ENCODE measurements around the gene FCAMR. TPM values are rescaled to one million over a fixed set of nuclear protein-coding genes. Genes with fewer than 3 reads are reported as not detected.

Gene FCAMR
- total RNA-seq, 2 experiments from 2014 or later, result not detected

DNA sequence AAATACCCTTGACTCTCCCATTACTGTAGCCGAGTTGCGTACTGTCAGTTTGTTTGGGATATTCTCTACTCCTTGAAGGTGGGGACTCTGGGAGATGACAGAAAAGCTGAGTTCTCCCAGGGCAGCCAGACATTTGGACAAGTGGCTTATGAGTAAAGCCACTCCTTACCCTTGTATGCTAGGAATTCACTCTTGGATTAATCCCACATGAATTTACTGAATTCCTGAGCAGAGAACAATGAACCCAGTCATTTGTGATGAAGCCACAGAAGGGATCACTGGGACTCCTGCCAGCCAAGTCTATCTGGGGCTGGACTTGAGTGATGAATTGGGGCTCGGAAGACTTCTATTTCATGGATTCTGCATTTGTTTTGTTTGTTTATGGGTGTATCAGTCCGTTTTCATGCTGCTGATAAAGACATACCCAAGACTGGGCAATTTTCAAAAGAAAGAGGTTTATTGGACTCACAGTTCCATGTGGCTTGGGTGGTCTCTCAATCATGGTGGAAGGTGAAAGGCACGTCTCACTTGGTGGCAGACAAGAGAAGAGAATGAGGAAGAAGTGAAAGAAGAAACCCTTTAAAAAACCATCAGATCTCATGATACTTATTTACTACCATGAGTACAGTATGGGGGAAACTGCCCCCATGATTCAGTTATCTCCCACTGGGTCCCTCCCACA lies 37.2 kb upstream of the FCAMR start:
- ChIA-PET POLR2A (no interaction called here), CTCF (no interaction called here)
- no peak for DNase-seq
- no peaks in the 10 kb centered on the region for H3K9me3 Mint-ChIP-seq
- H3K4me1 Mint-ChIP-seq, result no peaks in the 10 kb centered on the region
- no peak overlapping the region for H3K4me3 Mint-ChIP-seq
- peaks cover 29% of the 10 kb centered on the region for H3K27me3 Mint-ChIP-seq
- no peaks in the 10 kb centered on the region for H3K36me3 Mint-ChIP-seq (ENCODE audit: low read depth)
- no peak overlapping the region for H3K27ac Mint-ChIP-seq

DNA sequence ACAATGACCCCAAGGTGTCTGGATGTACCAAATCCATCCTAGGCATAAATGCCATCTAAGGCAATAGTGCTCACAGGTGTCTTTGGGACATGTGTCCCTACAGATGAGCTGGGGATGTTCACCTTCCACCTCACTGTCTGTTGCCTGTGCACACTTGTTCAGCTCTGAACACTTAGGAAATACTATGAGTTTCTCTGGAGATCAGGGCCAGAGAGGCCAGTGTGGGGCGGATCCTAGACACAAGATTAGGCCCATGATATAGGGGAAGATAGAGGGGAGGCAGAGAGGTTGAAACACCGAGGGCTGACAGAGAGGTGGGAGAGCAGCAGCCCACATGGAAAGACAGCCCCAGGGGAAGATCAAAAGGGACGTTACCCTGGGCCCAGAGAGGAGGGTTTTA lies 36.7 kb upstream of the FCAMR start:
- no peak for DNase-seq
- Mint-ChIP-seq H3K36me3 (ENCODE audit: low read depth) (no peaks in the 10 kb centered on the region), H3K9me3 (no peaks in the 10 kb centered on the region), H3K4me1 (no peaks in the 10 kb centered on the region), H3K27ac (no peak overlapping the region), H3K4me3 (no peak overlapping the region), H3K27me3 (peaks cover 23% of the 10 kb centered on the region)
- POLR2A ChIA-PET, result no interaction called here
- CTCF ChIA-PET, result no interaction called here

DNA sequence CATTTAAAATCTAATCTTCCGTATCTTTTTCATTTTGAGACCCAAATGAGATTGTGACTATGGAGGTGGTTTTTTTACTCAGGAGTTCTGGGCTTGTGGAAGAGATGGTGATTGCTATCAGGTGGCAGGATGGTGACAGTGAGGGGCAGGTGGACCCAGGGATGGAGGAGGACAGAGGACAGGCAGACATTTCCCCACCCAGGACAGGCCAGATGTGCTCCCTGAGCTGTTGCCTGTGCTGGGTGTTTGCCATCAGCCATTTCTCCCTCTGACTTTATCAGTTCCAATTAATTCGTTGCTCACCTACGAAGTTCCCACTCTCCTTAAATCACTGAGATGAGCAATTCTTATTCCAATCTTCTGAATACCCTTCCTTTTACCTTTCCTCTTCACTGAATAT lies 35.8 kb upstream of the FCAMR start:
- Mint-ChIP-seq H3K27me3 (peaks cover 19% of the 10 kb centered on the region), H3K27ac (no peak overlapping the region), H3K36me3 (ENCODE audit: low read depth) (no peaks in the 10 kb centered on the region), H3K4me1 (no peaks in the 10 kb centered on the region), H3K9me3 (no peaks in the 10 kb centered on the region), H3K4me3 (no peak overlapping the region)
- CTCF ChIA-PET, result interaction anchor here (1.0 kb wide), 2 partner anchors 20 to 60 kb away, joined by 3 read pairs; partner anchors contain the start of gene PIGR
- POLR2A ChIA-PET, result no interaction called here
- DNase-seq, result no peak

DNA sequence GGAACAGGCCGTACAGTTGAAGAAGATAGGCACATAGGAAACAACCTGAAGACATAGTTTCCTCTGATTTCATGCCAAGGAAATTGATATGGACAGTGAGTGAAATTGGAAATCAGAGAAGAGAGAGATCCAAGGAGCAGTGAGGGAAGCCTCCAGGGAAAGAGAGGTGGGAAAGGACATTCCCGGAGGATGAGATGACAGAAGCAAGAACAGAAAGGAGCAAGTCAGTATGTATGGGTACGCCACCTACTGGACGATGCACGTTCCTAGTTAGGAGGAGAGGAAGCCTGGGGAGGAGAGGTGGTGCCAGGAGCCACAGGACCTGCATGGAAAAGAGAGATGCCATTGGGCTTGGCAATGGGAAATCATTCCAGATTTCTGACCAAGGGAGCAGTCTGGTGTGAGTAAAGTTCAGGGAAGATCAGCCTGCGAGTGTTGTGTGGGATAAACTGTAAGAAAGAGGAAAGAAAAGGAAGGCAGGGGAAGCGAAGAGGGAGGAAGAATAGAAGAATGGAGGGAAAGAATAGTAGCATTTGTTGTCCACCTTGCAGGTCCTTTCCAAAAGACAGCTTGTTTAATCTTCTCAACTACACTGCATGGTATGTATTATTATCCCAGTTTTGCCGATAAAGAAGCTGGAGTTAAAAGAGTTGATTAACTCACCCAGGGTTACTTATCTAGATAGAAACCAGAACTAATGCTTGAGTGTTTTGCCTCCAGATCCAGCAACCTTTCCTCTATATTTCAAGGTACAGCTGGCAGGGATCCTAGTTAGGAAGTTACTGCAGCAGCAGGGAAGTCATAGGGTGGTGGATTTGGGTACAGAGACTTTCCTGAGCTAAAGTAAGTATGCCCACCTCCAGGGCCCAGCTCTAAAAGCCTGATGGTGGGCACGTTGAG lies 34.9 kb upstream of the FCAMR start:
- Mint-ChIP-seq H3K4me3 (no peak overlapping the region), H3K4me1 (no peaks in the 10 kb centered on the region), H3K9me3 (no peaks in the 10 kb centered on the region), H3K27me3 (peaks cover 18% of the 10 kb centered on the region), H3K36me3 (ENCODE audit: low read depth) (no peaks in the 10 kb centered on the region), H3K27ac (no peak overlapping the region)
- CTCF ChIA-PET, result interaction anchor here (0.8 to 1.8 kb wide), 8 partner anchors 15 to 66 kb away, joined by 3 to 4 read pairs (median 3); partner anchors contain the start of gene PIGR
- peak; percentile 54 for DNase-seq
- POLR2A ChIA-PET, result no interaction called here

DNA sequence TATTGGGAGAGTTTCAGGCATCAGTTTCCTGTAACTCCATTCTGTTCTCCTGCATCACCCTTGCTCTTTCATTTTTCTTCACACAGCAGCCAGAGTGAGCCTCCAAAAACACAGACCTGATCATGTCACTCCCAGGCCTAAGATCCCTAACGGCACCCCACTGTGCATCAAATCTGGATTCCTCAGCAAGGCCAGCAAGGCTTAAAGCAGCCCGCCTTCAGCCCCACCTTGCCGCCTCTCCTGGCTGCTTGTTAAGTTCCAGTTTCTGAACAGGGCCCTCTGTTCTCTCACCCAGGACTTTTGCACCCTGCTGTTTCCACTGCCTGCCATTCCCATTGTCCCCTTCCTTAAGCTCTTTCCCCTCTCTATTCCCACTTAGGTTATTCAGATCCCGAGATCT lies 33.0 kb upstream of the FCAMR start:
- POLR2A ChIA-PET, result no interaction called here
- DNase-seq, result no peak

DNA sequence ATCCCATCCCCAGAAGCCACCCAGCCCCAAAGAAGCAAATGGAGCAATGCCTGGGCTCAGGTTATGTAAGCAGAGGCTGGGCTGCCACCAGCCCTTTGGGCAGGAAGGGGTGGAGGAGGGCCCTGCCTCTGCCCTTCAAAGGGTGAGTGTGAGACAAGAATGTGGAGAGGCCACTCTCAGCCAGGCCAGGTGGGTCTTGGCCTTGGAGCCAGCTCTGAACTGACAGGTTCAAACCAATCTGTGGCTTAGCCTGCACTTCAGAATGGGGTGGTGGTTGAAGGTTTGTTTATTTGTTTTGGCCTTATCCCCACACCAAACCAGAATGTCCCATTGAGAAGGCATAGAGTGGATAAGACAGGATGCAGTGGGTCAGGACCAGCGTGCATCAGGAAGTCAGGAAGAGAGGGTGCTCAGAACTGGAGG lies 32.5 kb upstream of the FCAMR start:
- H3K9me3 Mint-ChIP-seq, result no peaks in the 10 kb centered on the region
- no peak overlapping the region for H3K27ac Mint-ChIP-seq
- POLR2A ChIA-PET, result no interaction called here
- peaks cover 27% of the 10 kb centered on the region for H3K27me3 Mint-ChIP-seq
- no peak for DNase-seq
- CTCF ChIA-PET, result interaction anchor here (1.7 kb wide), 1 partner anchor 22 kb away, joined by 3 read pairs; no protein-coding TSS in a partner anchor
- H3K36me3 Mint-ChIP-seq (ENCODE audit: low read depth), result no peaks in the 10 kb centered on the region
- no peak overlapping the region for H3K4me3 Mint-ChIP-seq
- no peaks in the 10 kb centered on the region for H3K4me1 Mint-ChIP-seq

More for the DNA sequence above, 33.0 kb upstream of the FCAMR start:
- Mint-ChIP-seq H3K4me1 (no peaks in the 10 kb centered on the region), H3K27me3 (peaks cover 27% of the 10 kb centered on the region), H3K4me3 (no peak overlapping the region), H3K36me3 (ENCODE audit: low read depth) (no peaks in the 10 kb centered on the region), H3K9me3 (no peaks in the 10 kb centered on the region), H3K27ac (no peak overlapping the region)
- CTCF ChIA-PET, result interaction anchor here (1.2 to 1.8 kb wide), 3 partner anchors 12 to 21 kb away, joined by 3 to 4 read pairs (median 4); no protein-coding TSS in a partner anchor

DNA sequence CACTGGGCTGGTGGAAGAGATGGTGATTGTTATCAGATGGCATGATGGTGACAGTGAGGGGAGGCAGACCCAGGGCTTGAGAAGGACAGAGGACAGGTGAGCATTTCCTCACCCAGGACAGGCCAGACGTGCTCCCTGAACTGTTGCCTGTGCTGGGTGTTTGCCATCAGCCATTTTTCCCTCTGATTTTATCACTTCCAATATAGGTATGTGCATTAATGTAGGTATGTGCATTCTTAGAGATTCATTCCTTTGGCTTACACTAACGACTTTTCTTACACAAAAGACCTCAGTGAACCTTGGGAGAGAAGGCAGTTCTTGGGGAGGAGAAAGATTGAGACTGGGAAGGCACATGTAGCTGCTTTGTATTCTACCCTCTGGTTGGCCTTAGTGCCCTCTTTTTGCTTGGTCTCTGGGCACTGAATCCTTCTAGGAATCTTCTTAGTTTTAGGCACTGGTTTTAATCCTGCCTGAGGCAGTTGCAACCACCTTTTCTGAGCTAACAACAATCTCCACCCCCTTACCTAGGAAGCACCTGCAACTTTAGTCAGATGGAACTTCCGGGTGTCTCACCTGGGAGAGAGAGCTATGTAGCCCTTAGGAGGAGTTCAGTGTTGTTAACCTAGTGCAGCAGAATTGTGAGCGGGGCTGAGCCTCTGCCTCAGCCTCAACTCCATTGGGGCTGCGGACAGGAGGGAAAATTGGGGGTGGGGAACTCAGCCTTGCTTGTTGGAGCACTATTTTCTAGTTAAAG lies 31.4 kb upstream of the FCAMR start:
- H3K27ac Mint-ChIP-seq, result no peak overlapping the region
- H3K4me1 Mint-ChIP-seq, result no peaks in the 10 kb centered on the region
- no peak overlapping the region for H3K4me3 Mint-ChIP-seq
- no peak for DNase-seq
- H3K36me3 Mint-ChIP-seq (ENCODE audit: low read depth), result no peaks in the 10 kb centered on the region
- ChIA-PET CTCF (interaction anchor here (1.1 to 1.7 kb wide), 2 partner anchors 23 to 34 kb away, joined by 3 read pairs; no protein-coding TSS in a partner anchor), POLR2A (no interaction called here)
- H3K9me3 Mint-ChIP-seq, result no peaks in the 10 kb centered on the region
- peaks cover 28% of the 10 kb centered on the region for H3K27me3 Mint-ChIP-seq

DNA sequence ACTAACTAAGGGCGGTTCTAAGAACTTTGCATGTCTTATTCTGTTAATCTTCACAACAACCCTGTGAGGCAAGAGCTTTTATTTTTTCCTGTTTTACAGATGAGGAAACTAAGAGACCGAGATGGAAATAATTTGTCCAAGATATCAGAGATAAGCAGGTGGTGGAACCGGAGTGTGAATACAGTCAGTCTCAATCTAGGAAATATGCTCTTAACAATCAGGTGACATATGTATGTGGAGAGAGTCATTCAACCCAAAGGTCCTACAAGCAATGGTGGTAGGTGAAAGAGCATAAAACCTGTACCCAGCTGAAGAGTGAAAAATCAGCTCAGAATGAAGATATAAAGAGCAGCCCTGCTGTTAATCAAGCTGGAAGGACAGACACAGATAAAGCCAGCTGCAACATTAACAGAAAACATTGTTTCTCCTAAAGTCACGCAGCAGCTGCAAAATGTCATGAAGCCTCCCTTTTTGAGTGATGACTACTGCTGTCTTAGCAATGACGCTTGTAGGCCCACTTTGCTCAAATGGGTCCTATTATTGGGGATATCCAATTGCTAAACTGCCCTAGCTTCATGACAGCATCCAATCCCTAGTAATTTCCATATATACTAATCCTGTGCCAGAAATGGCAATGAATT lies 30.5 kb upstream of the FCAMR start:
- ChIA-PET POLR2A (no interaction called here), CTCF (no interaction called here)
- DNase-seq, result no peak
- H3K4me1 Mint-ChIP-seq, result no peaks in the 10 kb centered on the region
- no peaks in the 10 kb centered on the region for H3K36me3 Mint-ChIP-seq (ENCODE audit: low read depth)
- H3K27me3 Mint-ChIP-seq, result peaks cover 31% of the 10 kb centered on the region
- no peak overlapping the region for H3K4me3 Mint-ChIP-seq
- H3K9me3 Mint-ChIP-seq, result no peaks in the 10 kb centered on the region
- no peak overlapping the region for H3K27ac Mint-ChIP-seq

DNA sequence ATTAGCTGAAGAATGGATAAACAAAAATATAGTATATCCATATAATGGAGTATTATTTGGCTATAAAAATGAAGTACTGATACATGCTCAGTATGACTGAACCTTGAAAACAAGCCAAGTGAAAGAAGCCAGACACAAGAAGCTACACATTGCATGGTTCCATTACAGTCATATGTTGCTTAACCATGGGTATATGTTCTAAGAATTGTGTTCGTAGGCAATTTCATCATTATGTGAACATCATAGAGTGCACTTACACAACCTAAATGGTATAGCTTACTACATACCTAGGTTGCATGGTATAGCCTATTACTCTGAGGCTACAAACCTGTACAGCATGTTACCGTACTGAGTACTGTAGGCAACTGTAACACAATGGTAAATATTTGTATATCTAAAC lies 28.6 kb upstream of the FCAMR start:
- Mint-ChIP-seq H3K27ac (no peak overlapping the region), H3K4me3 (no peak overlapping the region), H3K27me3 (peaks cover 34% of the 10 kb centered on the region), H3K36me3 (ENCODE audit: low read depth) (no peaks in the 10 kb centered on the region), H3K4me1 (no peaks in the 10 kb centered on the region), H3K9me3 (no peaks in the 10 kb centered on the region)
- no peak for DNase-seq
- ChIA-PET POLR2A (no interaction called here), CTCF (interaction anchor here (0.6 to 1.3 kb wide), 4 partner anchors 15 to 386 kb away, joined by 3 read pairs; partner anchors contain the start of gene EIF2D)

DNA sequence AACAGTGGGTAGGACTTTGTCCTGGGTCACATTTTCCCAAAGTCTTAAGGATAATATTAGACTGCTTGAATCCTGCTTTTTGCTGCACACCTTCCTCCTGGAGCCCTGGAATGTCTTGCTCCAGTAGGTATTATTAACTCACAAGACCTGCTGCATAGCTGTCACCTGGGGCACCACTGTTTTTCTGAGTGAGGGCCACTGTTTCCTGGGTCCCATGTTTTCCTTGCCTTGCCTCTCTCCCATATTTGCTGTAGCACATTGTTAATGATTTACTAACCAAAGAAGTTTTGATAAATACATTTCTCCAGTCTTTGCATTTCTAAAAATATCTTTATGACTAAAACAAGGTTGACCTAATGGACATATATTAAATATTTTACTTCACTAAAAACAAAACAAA lies 22.5 kb upstream of the FCAMR start:
- POLR2A ChIA-PET, result no interaction called here
- Mint-ChIP-seq H3K4me1 (no peaks in the 10 kb centered on the region), H3K4me3 (no peak overlapping the region), H3K36me3 (ENCODE audit: low read depth) (no peaks in the 10 kb centered on the region), H3K27ac (no peak overlapping the region), H3K27me3 (peaks cover 58% of the 10 kb centered on the region), H3K9me3 (no peaks in the 10 kb centered on the region)
- CTCF ChIA-PET, result interaction anchor here (0.6 kb wide), 1 partner anchor 145 kb away, joined by 3 read pairs; no protein-coding TSS in a partner anchor
- no peak for DNase-seq

DNA sequence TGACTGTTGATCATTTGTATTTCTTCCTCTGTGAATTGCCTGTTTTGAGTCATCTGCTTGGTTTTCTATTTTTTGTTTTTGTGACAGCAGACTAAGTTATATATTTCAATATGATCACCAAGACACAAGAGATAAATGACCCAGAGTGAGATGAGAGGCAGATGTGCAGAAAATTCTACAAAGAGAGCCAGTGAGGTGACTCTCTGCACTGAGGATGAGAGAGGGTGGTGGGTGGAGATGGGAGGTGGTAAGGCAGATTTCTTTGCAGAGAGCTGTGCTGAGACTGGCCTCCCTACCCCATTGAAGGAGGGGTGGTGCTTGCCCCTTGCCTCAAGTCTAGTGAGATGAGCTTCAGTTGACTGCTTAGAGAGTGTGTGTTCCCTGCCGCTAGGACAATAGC lies 17.6 kb upstream of the FCAMR start:
- Mint-ChIP-seq H3K27me3 (peaks cover 56% of the 10 kb centered on the region), H3K27ac (no peak overlapping the region), H3K36me3 (ENCODE audit: low read depth) (no peaks in the 10 kb centered on the region), H3K4me1 (no peaks in the 10 kb centered on the region), H3K9me3 (no peaks in the 10 kb centered on the region), H3K4me3 (no peak overlapping the region)
- no peak for DNase-seq
- CTCF ChIA-PET, result no interaction called here
- POLR2A ChIA-PET, result no interaction called here

DNA sequence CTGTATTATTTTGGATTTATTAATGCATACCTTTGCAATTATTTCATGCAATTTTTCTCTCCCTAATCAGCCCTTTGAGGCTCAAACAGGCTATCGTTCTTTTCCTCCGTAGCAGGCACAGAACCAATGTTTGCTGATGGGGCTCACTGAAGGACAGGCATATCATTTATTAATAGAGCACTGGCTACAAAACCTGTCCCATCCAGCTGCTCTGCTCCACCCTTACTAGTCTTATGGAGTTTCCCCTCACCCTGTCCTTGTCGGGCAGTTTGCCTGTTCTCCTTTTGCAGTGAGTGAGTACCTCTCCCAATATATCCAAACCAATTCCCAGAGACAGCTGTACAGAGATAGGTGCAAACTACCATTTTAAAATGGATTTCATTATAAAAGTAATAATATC lies 16.6 kb upstream of the FCAMR start:
- CTCF ChIA-PET, result interaction anchor here (1.1 to 1.6 kb wide), 3 partner anchors 9 to 52 kb away, joined by 3 read pairs; no protein-coding TSS in a partner anchor
- no peaks in the 10 kb centered on the region for H3K4me1 Mint-ChIP-seq
- H3K27ac Mint-ChIP-seq, result no peak overlapping the region
- H3K36me3 Mint-ChIP-seq (ENCODE audit: low read depth), result no peaks in the 10 kb centered on the region
- H3K4me3 Mint-ChIP-seq, result no peak overlapping the region
- POLR2A ChIA-PET, result no interaction called here
- no peak for DNase-seq
- H3K9me3 Mint-ChIP-seq, result no peaks in the 10 kb centered on the region
- peaks cover 50% of the 10 kb centered on the region for H3K27me3 Mint-ChIP-seq

Measured in activated CD4-positive, alpha-beta T cell treated with anti-CD3 and anti-CD28 coated beads, Interleukin-2, amount 10 ng/mL, durations not matched to agents 7 days and 5 days (primary cell).